Breast epithelium (tissue), 4 donors: ENCODE data around the gene DSTYK. TPM values are rescaled to one million over a fixed set of nuclear protein-coding genes. Genes with fewer than 3 reads are reported as not detected.

Source experiments
- DNase-seq, 2 donors: peaks; one replicate each; pipeline ENCODE4 v3.0.0-alpha.2; 2019; ENCODE audit warnings: low spot score in 2 of 2
- H3K27ac ChIP-seq, 2 donors: fragments of 200-600 bp; sonication (generic) in 1 of 2; one replicate each; pipeline ENCODE4 v1.5.1; 2016 to 2019; ENCODE audit warnings: mild to moderate bottlenecking in 1 of 2
- H3K27me3 ChIP-seq, 2 donors: fragments of 200-600 bp; sonication (generic) in 1 of 2; one replicate each; pipeline versions ENCODE4 v1.5.1 to v1.6.0; 2017 to 2019; ENCODE audit warnings: control low read depth in 1 of 2, mild to moderate bottlenecking in 1 of 2
- H3K36me3 ChIP-seq: fragments of 200-600 bp; one replicate; pipeline ENCODE4 v1.5.1; 2019
- H3K4me1 ChIP-seq, 2 donors: fragments of 200-600 bp; sonication (generic); one replicate each; pipeline ENCODE4 v1.5.1; 2016 to 2019; ENCODE audit warnings: control low read depth in 1 of 2
- H3K4me3 ChIP-seq, 3 donors: fragments of 200-600 bp; sonication (generic); 1 replicate in 2 of 3; 2 replicates in 1 of 3; pipeline ENCODE4 v1.5.1; 2016 to 2019; ENCODE audit warnings: mild to moderate bottlenecking in 3 of 3, moderate library complexity in 2 of 3
- H3K9me3 ChIP-seq, 2 donors: fragments of 200-600 bp; sonication (generic) in 1 of 2; one replicate each; pipeline ENCODE4 v1.5.1; 2016 to 2019; ENCODE audit warnings: control low read depth in 1 of 2
- CTCF ChIP-seq, 3 donors: fragments of 450-650 bp; IDR thresholded peaks; one replicate each; pipeline ENCODE4 v1.5.1; 2016 to 2017; ENCODE audit warnings: antibody characterized with exemption in 3 of 3, mild to moderate bottlenecking in 3 of 3, moderate library complexity in 3 of 3
- POLR2A ChIP-seq: fragments of 450-650 bp; IDR thresholded peaks from one replicate; pipeline ENCODE4 v1.6.1; 2016; ENCODE audit warnings: antibody characterized with exemption, mild to moderate bottlenecking, moderate library complexity
- POLR2AphosphoS5 ChIP-seq, 3 donors: sonication (generic); formaldehyde crosslinking; IDR thresholded peaks; one replicate each; pipeline ENCODE4 v1.6.1; 2017; ENCODE audit warnings: antibody characterized with exemption in 3 of 3
- intact Hi-C: fragments of 100-400 bp; cut with DNase I; formaldehyde crosslinking; loops from one replicate; pipeline ENCODE4 v1.15.1; 2023; ENCODE audit warnings: low total_unique reads
- total RNA-seq, 3 donors: library from RNA; depleted of rRNA; stranded (reverse); fragments of >200 nt; gene quantifications; one replicate each; pipeline ENCODE4 v1.1.0, GENCODE V29; 2016

Gene DSTYK
- total RNA-seq, 3 donors from 2014 or later, result 10.2 to 19.3 (median 12.5) TPM

- intact Hi-C loops, result no loop called here
- no peak for DNase-seq
- TF ChIP-seq POLR2A (no peak), CTCF (IDR thresholded peaks at IDR 0.05) (no peak), POLR2AphosphoS5 (IDR thresholded peaks at IDR 0.05) (no peak)
- H3K9me3 ChIP-seq, result no peaks in the 10 kb centered on the region
- H3K4me3 ChIP-seq, result no peak overlapping the region
- peaks cover 0 to 6% of the 10 kb centered on the region in 2 donors for H3K4me1 ChIP-seq
- no peaks in the 10 kb centered on the region for H3K36me3 ChIP-seq
- H3K27me3 ChIP-seq, result no peaks in the 10 kb centered on the region
- no peak overlapping the region for H3K27ac ChIP-seq
These were observed 13.2 kb upstream of the DSTYK start for GRCh38 chr1:205224736-205225135.

GRCh38 chr1:205220421-205220820 is 8.9 kb upstream of the DSTYK start:
- H3K9me3 ChIP-seq, result no peaks in the 10 kb centered on the region
- no peak overlapping the region for H3K4me3 ChIP-seq
- H3K4me1 ChIP-seq, result no peaks in the 10 kb centered on the region
- intact Hi-C loops, result no loop called here
- no peaks in the 10 kb centered on the region for H3K36me3 ChIP-seq
- TF ChIP-seq POLR2A (no peak), POLR2AphosphoS5 (IDR thresholded peaks at IDR 0.05) (no peak), CTCF (IDR thresholded peaks at IDR 0.05) (no peak)
- no peak overlapping the region for H3K27ac ChIP-seq
- no peaks in the 10 kb centered on the region for H3K27me3 ChIP-seq
- no peak for DNase-seq

GRCh38 chr1:205217418-205217817 is 5.9 kb upstream of the DSTYK start:
- Histone ChIP-seq H3K27me3 (no peaks in the 10 kb centered on the region), H3K27ac (no peak overlapping the region), H3K9me3 (no peaks in the 10 kb centered on the region), H3K36me3 (no peaks in the 10 kb centered on the region), H3K4me1 (no peaks in the 10 kb centered on the region), H3K4me3 (no peak overlapping the region)
- TF ChIP-seq POLR2A (no peak), CTCF (IDR thresholded peaks at IDR 0.05) (no peak), POLR2AphosphoS5 (IDR thresholded peaks at IDR 0.05) (no peak)
- no peak for DNase-seq
- intact Hi-C loops, result no loop called here

- Histone ChIP-seq H3K27ac (no peak overlapping the region), H3K4me1 (no peaks in the 10 kb centered on the region), H3K36me3 (no peaks in the 10 kb centered on the region), H3K9me3 (no peaks in the 10 kb centered on the region), H3K27me3 (no peaks in the 10 kb centered on the region), H3K4me3 (no peak overlapping the region)
- TF ChIP-seq POLR2AphosphoS5 (IDR thresholded peaks at IDR 0.05), result no peak
- no peak for TF ChIP-seq CTCF (IDR thresholded peaks at IDR 0.05)
- no peak for TF ChIP-seq POLR2A
- DNase-seq, result no peak
- intact Hi-C loops, result no loop called here
These were observed 5.1 kb upstream of the DSTYK start for GRCh38 chr1:205216588-205216987.

- no peak overlapping the region for H3K4me3 ChIP-seq
These were observed 3.3 kb upstream of the DSTYK start for GRCh38 chr1:205214756-205215155.

More at GRCh38 chr1:205214756-205215155, 3.3 kb upstream of the DSTYK start:
- H3K27me3 ChIP-seq, result no peaks in the 10 kb centered on the region
- intact Hi-C loops, result no loop called here
- no peak for DNase-seq
- H3K27ac ChIP-seq, result no peak overlapping the region
- no peak for TF ChIP-seq CTCF (IDR thresholded peaks at IDR 0.05)
- no peak for TF ChIP-seq POLR2AphosphoS5 (IDR thresholded peaks at IDR 0.05)
- no peak for TF ChIP-seq POLR2A
- no peaks in the 10 kb centered on the region for H3K36me3 ChIP-seq
- no peaks in the 10 kb centered on the region for H3K9me3 ChIP-seq
- no peaks in the 10 kb centered on the region for H3K4me1 ChIP-seq
